Measurements from ENCODE around the gene MRPL2. TPM values are rescaled to one million over a fixed set of nuclear protein-coding genes. Genes with fewer than 3 reads are reported as not detected.
A peak's percentile ranks its signal among the peaks of the same experiment; 100 is the strongest.

MRPL2 gene
- polyA plus RNA-seq, 1 experiment, result 19.3 TPM

- Histone ChIP-seq H3K9me3 (ENCODE audit: control insufficient read depth, insufficient read depth, low read length) (no peaks in the 10 kb centered on the region; the same call in 1 of the 2 replicates), H3K4me3 (ENCODE audit: low read depth, low read length) (no peak overlapping the region), H3K27ac (ENCODE audit: low read depth, low read length) (no peak overlapping the region), H3K27me3 (ENCODE audit: control insufficient read depth, insufficient read depth, low read length) (no peaks in the 10 kb centered on the region)
- no peak for TF ChIP-seq CTCF (IDR thresholded peaks at IDR 0.05; ENCODE audit: low read depth, low read length)
- no peak for DNase-seq (ENCODE audit: low read depth, low spot score)
- CTCF ChIA-PET, result interaction anchor here (1.0 kb wide), 1 partner anchor 14 kb away, joined by 3 read pairs; no protein-coding TSS in a partner anchor
- POLR2A ChIA-PET, result no interaction called here
Measured at GRCh38 chr6:43016176-43016942, 42.9 kb downstream of the MRPL2 start.

GRCh38 chr6:43014434-43014909, 44.8 kb downstream of the MRPL2 start:
- CTCF ChIA-PET, result interaction anchor here (0.6 to 2.1 kb wide), 5 partner anchors 14 to 129 kb away, joined by 3 to 7 read pairs (median 4); partner anchors contain the start of gene CNPY3
- POLR2A ChIA-PET, result interaction anchor here (0.6 to 2.3 kb wide), 10 partner anchors 10 to 213 kb away, joined by 3 to 25 read pairs (median 4); partner anchors contain the start of genes CNPY3, CUL7 and PPP2R5D
- no peak for TF ChIP-seq CTCF (IDR thresholded peaks at IDR 0.05; ENCODE audit: low read depth, low read length)

GRCh38 chr6:43013843-43014433, 45.3 kb downstream of the MRPL2 start, which contains the start of the genes KLHDC3 and MEA1:
Gene KLHDC3 (plus strand): TSS chr6:43014249. CDS start chr6:43017193, 2,944 bp downstream.
Gene MEA1 (minus strand): TSS chr6:43013946. CDS start chr6:43013813, 133 bp downstream.
- no peaks in the 10 kb centered on the region for H3K27me3 ChIP-seq (ENCODE audit: control insufficient read depth, insufficient read depth, low read length)
- peak; percentile 100 for DNase-seq (ENCODE audit: low read depth, low spot score)
- H3K9me3 ChIP-seq (ENCODE audit: control insufficient read depth, insufficient read depth, low read length), result no peaks in the 10 kb centered on the region; the same call in 1 of the 2 replicates
- CTCF ChIA-PET, result interaction anchor here (1.3 to 2.1 kb wide), 3 partner anchors 84 to 130 kb away, joined by 3 to 7 read pairs (median 6); partner anchors contain the start of gene CNPY3
- POLR2A ChIA-PET, result interaction anchor here (0.6 to 2.3 kb wide), 8 partner anchors 9 to 160 kb away, joined by 3 to 25 read pairs (median 5); partner anchors contain the start of genes CNPY3, CUL7 and PPP2R5D
- no peak for TF ChIP-seq CTCF (IDR thresholded peaks at IDR 0.05; ENCODE audit: low read depth, low read length)
- H3K27ac ChIP-seq (ENCODE audit: low read depth, low read length), result peak within 1 kb of the TSS; percentile 57
- peak within 1 kb of the TSS; percentile 99 for H3K4me3 ChIP-seq (ENCODE audit: low read depth, low read length)

More at GRCh38 chr6:43014434-43014909, 44.8 kb downstream of the MRPL2 start:
- no peaks in the 10 kb centered on the region; the same call in 1 of the 2 replicates for H3K9me3 ChIP-seq (ENCODE audit: control insufficient read depth, insufficient read depth, low read length)
- no peak for DNase-seq (ENCODE audit: low read depth, low spot score)
- peak overlapping the region; percentile 57 for H3K27ac ChIP-seq (ENCODE audit: low read depth, low read length)
- H3K27me3 ChIP-seq (ENCODE audit: control insufficient read depth, insufficient read depth, low read length), result no peaks in the 10 kb centered on the region
- peak overlapping the region; percentile 99 for H3K4me3 ChIP-seq (ENCODE audit: low read depth, low read length)

GRCh38 chr6:43013097-43013842, 46.0 kb downstream of the MRPL2 start:
- POLR2A ChIA-PET, result interaction anchor here (1.3 to 2.3 kb wide), 4 partner anchors 8 to 84 kb away, joined by 4 to 25 read pairs (median 10); partner anchors contain the start of genes CNPY3, CUL7 and PPP2R5D
- TF ChIP-seq CTCF (IDR thresholded peaks at IDR 0.05; ENCODE audit: low read depth, low read length), result no peak

More at GRCh38 chr6:43013097-43013842, 46.0 kb downstream of the MRPL2 start:
- Histone ChIP-seq H3K27me3 (ENCODE audit: control insufficient read depth, insufficient read depth, low read length) (no peaks in the 10 kb centered on the region), H3K4me3 (ENCODE audit: low read depth, low read length) (peak overlapping the region; percentile 79), H3K9me3 (ENCODE audit: control insufficient read depth, insufficient read depth, low read length) (no peaks in the 10 kb centered on the region; the same call in 1 of the 2 replicates), H3K27ac (ENCODE audit: low read depth, low read length) (peak overlapping the region; percentile 31)
- CTCF ChIA-PET, result interaction anchor here (1.0 to 2.1 kb wide), 3 partner anchors 112 to 351 kb away, joined by 3 to 7 read pairs (median 6); no protein-coding TSS in a partner anchor
- no peak for DNase-seq (ENCODE audit: low read depth, low spot score)
